GM12878 (cell line): Measurements from ENCODE around the gene ROBO1. TPM values are rescaled to one million over a fixed set of nuclear protein-coding genes. Genes with fewer than 3 reads are reported as not detected.

ENCODE experiments used
- ATAC-seq: fragments of 200-7000 bp; cut with Tn5 transposase; 3 replicates; pipeline ENCODE4 v1.9.1; 2020; ENCODE audit warnings: mild to moderate bottlenecking, moderate library complexity
- BruUV-seq: library from RNA; stranded (reverse); fragments of 400-500 nt; replicated peaks from 2 replicates; lab custom pipeline; 2021; lab: Mats Ljungman, UMichigan
- CTCF ChIA-PET: fragments of 300-600 bp; sonication (Branson Sonifier 250); formaldehyde crosslinking; extraction: SDS; loops from one replicate; lab custom pipeline; 2021; ENCODE audit warnings: inconsistent platforms; lab: Yijun Ruan, JAX
- POLR2A ChIA-PET: fragments of 350-600 bp; formaldehyde crosslinking; extraction: SDS; loops from one replicate; lab custom pipeline; 2021; ENCODE audit warnings: inconsistent platforms; lab: Charles Lee
- RAD21 ChIA-PET: fragments of 300-600 bp; sonication (Branson Sonifier 250); formaldehyde crosslinking; loops from one replicate; lab custom pipeline; 2023; ENCODE audit warnings: antibody characterized with exemption; ENCODE audit not compliant: unreplicated experiment; lab: Charles Lee
- SMC1A ChIA-PET: fragments of 300-600 bp; sonication (Branson Sonifier 250); formaldehyde crosslinking; loops from one replicate; lab custom pipeline; 2023; ENCODE audit not compliant: unreplicated experiment, uncharacterized antibody; lab: Charles Lee
- DNase-seq: peaks from one replicate; pipeline ENCODE4 v3.0.0-alpha.2; 2011; ENCODE audit warnings: low read depth, low spot score
- FAIRE-seq: peaks from 3 replicates; lab custom pipeline; 2011; peaks lifted over from hg19 to GRCh38; lab: Jason Lieb, UNC
- H2AFZ ChIP-seq: 2 replicates; pipeline ENCODE4 v1.6.0; 2011; ENCODE audit warnings: low read depth, low read length, control low read depth; ENCODE audit not compliant: control insufficient read depth
- H3K27ac ChIP-seq: 2 replicates; pipeline ENCODE4 v1.5.1; 2011; ENCODE audit warnings: control low read depth; ENCODE audit not compliant: control insufficient read depth, insufficient read depth
- H3K27me3 ChIP-seq, 2 experiments: replicated peaks in 1 of 2; 2 replicates each; pipeline versions ENCODE4 v1.6.0 to v1.6.1; 2011; ENCODE audit warnings: low read length in 1 of 2; ENCODE audit not compliant: control insufficient read depth in 2 of 2, insufficient read depth in 2 of 2
- H3K36me3 ChIP-seq, 2 experiments: 2 replicates each; pipeline ENCODE4 v1.5.1; 2011; ENCODE audit warnings: low read length in 1 of 2; ENCODE audit not compliant: control insufficient read depth in 2 of 2, insufficient read depth in 2 of 2
- H3K4me1 ChIP-seq: 2 replicates; pipeline ENCODE4 v1.6.1; 2011; ENCODE audit warnings: mild to moderate bottlenecking, low read length, moderate library complexity, mixed read lengths; ENCODE audit not compliant: control insufficient read depth, insufficient read depth
- H3K4me2 ChIP-seq: 2 replicates; pipeline ENCODE4 v1.6.0; 2011; ENCODE audit warnings: control low read depth; ENCODE audit not compliant: control insufficient read depth, insufficient read depth
- H3K4me3 ChIP-seq: fragments of 200-600 bp; sonication (generic); 2 replicates; pipeline ENCODE4 v1.5.1; 2016
- H3K79me2 ChIP-seq: 2 replicates; pipeline ENCODE4 v1.6.0; 2011; ENCODE audit warnings: low read length; ENCODE audit not compliant: control insufficient read depth, insufficient read depth
- H3K9ac ChIP-seq: 2 replicates; pipeline ENCODE4 v1.8.0; 2011; ENCODE audit warnings: low read length, control low read depth, mixed read lengths; ENCODE audit not compliant: control insufficient read depth, insufficient read depth
- H3K9me3 ChIP-seq: replicated peaks from 3 replicates; pipeline ENCODE4 v1.5.1; 2011; ENCODE audit warnings: mild to moderate bottlenecking, low read length; ENCODE audit not compliant: control insufficient read depth, insufficient read depth
- H4K20me1 ChIP-seq: 2 replicates; pipeline ENCODE4 v1.6.0; 2011; ENCODE audit not compliant: control insufficient read depth, insufficient read depth
- ATF7 ChIP-seq: fragments of 450-650 bp; IDR thresholded peaks from 2 replicates; pipeline ENCODE4 v1.6.1; 2016; ENCODE audit warnings: low read depth, mild to moderate bottlenecking
- JUNB ChIP-seq: IDR thresholded peaks from 2 replicates; pipeline ENCODE4 v1.6.1; 2016; ENCODE audit warnings: antibody characterized with exemption, mild to moderate bottlenecking
- NR2F1 ChIP-seq: fragments of 450-650 bp; conservative IDR thresholded peaks from 2 replicates; pipeline ENCODE4 v1.6.1; 2017; ENCODE audit warnings: mild to moderate bottlenecking
- RBBP5 ChIP-seq: fragments of 200-600 bp; sonication (generic); conservative IDR thresholded peaks from 2 replicates; pipeline ENCODE4 v1.6.1; 2016
- RELA ChIP-seq: fragments of 450-650 bp; IDR thresholded peaks from 2 replicates; pipeline ENCODE4 v1.8.0; 2014; ENCODE audit warnings: borderline replicate concordance; ENCODE audit not compliant: partially characterized antibody
- SREBF1 ChIP-seq: IDR thresholded peaks from 2 replicates; pipeline ENCODE4 v1.6.1; 2012; ENCODE audit warnings: mild to moderate bottlenecking, low read length
- ZNF24 ChIP-seq: fragments of 450-650 bp; IDR thresholded peaks from 2 replicates; pipeline ENCODE4 v1.6.1; 2017; ENCODE audit warnings: antibody characterized with exemption, mild to moderate bottlenecking
- ZNF592 ChIP-seq: fragments of 450-650 bp; IDR thresholded peaks from 2 replicates; pipeline ENCODE4 v1.6.1; 2017; ENCODE audit warnings: mild to moderate bottlenecking, moderate library complexity
- WGBS: methylation state at CpG from one replicate; pipeline ENCODE4 v1.1.6; 2016; ENCODE audit warnings: low lambda C conversion rate; ENCODE audit not compliant: insufficient replicate concordance, insufficient coverage; ENCODE audit errors: missing lambda C conversion rate; 5-methylcytosine and 5-hydroxymethylcytosine counted together
- in situ Hi-C: fragments of 300-500 bp; cut with MboI; formaldehyde crosslinking; loops from 9 replicates; pipeline ENCODE4 v1.14.3; 2018; ENCODE audit warnings: mixed read lengths
- intact Hi-C: fragments of 100-400 bp; cut with micrococcal nuclease; formaldehyde crosslinking; loops from one replicate; pipeline ENCODE4 v1.14.2; 2022; ENCODE audit not compliant: unreplicated experiment
- polyA plus RNA-seq, 11 experiments: library from polyadenylated mRNA; depleted of rRNA in 4 of 11; unstranded in 6 of 11; stranded (reverse) in 5 of 11; fragments of >200 nt; fragmentation: Nextera tagmentation in 4 of 11; fragmentation: Illumina TruSeq in 1 of 11; extraction: Ambion mirVana in 4 of 11; extraction: Trizol in 1 of 11; gene quantifications; 1 replicate in 1 of 11; 2 replicates in 10 of 11; pipeline versions ENCODE4 v1.2.1 to v1.2.3, GENCODE V29; 2011 to 2016; ENCODE audit warnings: inconsistent platforms in 2 of 11, missing spikeins in 2 of 11, low read depth in 1 of 11
- total RNA-seq, 4 experiments: library from RNA; depleted of rRNA in 3 of 4; stranded (reverse); fragments of >200 nt in 3 of 4; fragmentation: Illumina TruSeq in 1 of 4; extraction: Trizol in 1 of 4; gene quantifications; 2 replicates each; pipeline versions ENCODE4 v1.2.1 to v1.2.3, GENCODE V29; 2013 to 2021

Gene ROBO1
- total and polyA plus RNA-seq, 10 of the 15 experiments (the other 5 are each of a cell fraction or from before 2014, with no cell fraction given) = 0.29 to 46.5 (median 1.2) TPM

- H4K20me1 ChIP-seq = no peaks in the 10 kb centered on the region
- no peak overlapping the region for H3K27ac ChIP-seq
- BruUV-seq = no TSS peak
- no peaks in the 10 kb centered on the region for H3K36me3 ChIP-seq
- no peak overlapping the region for H3K4me2 ChIP-seq
- H3K79me2 ChIP-seq = no peaks in the 10 kb centered on the region
- SMC1A ChIA-PET = no interaction called here
- peak; percentile 24; the same call in 1 of the 3 replicates for ATAC-seq
- 0% methylated on average over 1 of the region's 1 CpG for WGBS
- intact Hi-C loops = no loop called here
- H2AFZ ChIP-seq = no peak overlapping the region
- no peak overlapping the region for H3K9ac ChIP-seq
- no peaks in the 10 kb centered on the region for H3K27me3 ChIP-seq
- RAD21 ChIA-PET = no interaction called here
- POLR2A ChIA-PET = no interaction called here
- CTCF ChIA-PET = no interaction called here
- no peak for TF ChIP-seq ZNF24
- TF ChIP-seq SREBF1 = no peak
- no peak for TF ChIP-seq ATF7
- no peak for TF ChIP-seq NR2F1
- TF ChIP-seq ZNF592 = no peak
- no peak for TF ChIP-seq RBBP5
- TF ChIP-seq RELA = no peak
- TF ChIP-seq JUNB = 0 out of 2 replicates have a peak, but pooled peaks have one; percentile 8
- no peak for FAIRE-seq
- in situ Hi-C loops = no loop called here
- H3K9me3 ChIP-seq = no peaks in the 10 kb centered on the region
- no peak overlapping the region for H3K4me3 ChIP-seq
- H3K4me1 ChIP-seq = no peaks in the 10 kb centered on the region
- DNase-seq = no peak
Observed at GRCh38 chr3:79672075-79672474, 95.7 kb downstream of the ROBO1 start.
